MM.1S (cell line): ENCODE results near the gene AGBL1.

ENCODE experiments used
- DNase-seq: peaks from one replicate; pipeline ENCODE4 v3.0.0-alpha.2; 2015
- H2AFZ ChIP-seq: fragments of 300-600 bp; sonication (generic); 2 replicates; pipeline ENCODE4 v1.6.0; 2016; ENCODE audit warnings: antibody characterized with exemption, low read length
- H3F3A ChIP-seq: fragments of 300-600 bp; sonication (generic); 2 replicates; pipeline ENCODE4 v1.6.1; 2016; ENCODE audit warnings: mild to moderate bottlenecking, antibody characterized with exemption, low read length, moderate library complexity, mixed read lengths; ENCODE audit not compliant: insufficient read depth
- H3K27ac ChIP-seq: fragments of 300-600 bp; sonication (generic); 2 replicates; pipeline ENCODE4 v1.5.1; 2016; ENCODE audit warnings: mild to moderate bottlenecking, low read length
- H3K27me3 ChIP-seq: fragments of 300-600 bp; sonication (generic); replicated peaks from 2 replicates; pipeline ENCODE4 v1.6.0; 2016; ENCODE audit warnings: low read length; ENCODE audit not compliant: insufficient read depth
- H3K36me3 ChIP-seq: fragments of 300-600 bp; sonication (generic); replicated peaks from 2 replicates; pipeline ENCODE4 v1.6.1; 2016; ENCODE audit warnings: mild to moderate bottlenecking, low read length, mixed read lengths; ENCODE audit not compliant: insufficient read depth
- H3K4me1 ChIP-seq: fragments of 300-600 bp; sonication (generic); 2 replicates; pipeline ENCODE4 v1.6.1; 2016; ENCODE audit warnings: low read length, mixed read lengths
- H3K4me2 ChIP-seq: fragments of 300-600 bp; sonication (generic); 2 replicates; pipeline ENCODE4 v1.6.0; 2016; ENCODE audit warnings: low read depth, low read length
- H3K4me3 ChIP-seq: fragments of 300-600 bp; sonication (generic); 2 replicates; pipeline ENCODE4 v1.5.1; 2016; ENCODE audit warnings: low read length, mixed read lengths
- H3K79me2 ChIP-seq: fragments of 300-600 bp; sonication (generic); 2 replicates; pipeline ENCODE4 v1.6.1; 2016; ENCODE audit warnings: mixed run types, low read length, mixed read lengths
- H3K9ac ChIP-seq: fragments of 300-600 bp; sonication (generic); 2 replicates; pipeline ENCODE4 v1.6.1; 2016; ENCODE audit warnings: low read length, mixed read lengths
- H3K9me2 ChIP-seq: fragments of 300-600 bp; sonication (generic); replicated peaks from 2 replicates; pipeline ENCODE4 v1.6.1; 2016; ENCODE audit warnings: mild to moderate bottlenecking, low read length, mixed read lengths; ENCODE audit not compliant: insufficient read depth
- H3K9me3 ChIP-seq: fragments of 300-600 bp; sonication (generic); replicated peaks from 2 replicates; pipeline ENCODE4 v1.6.1; 2016; ENCODE audit warnings: mild to moderate bottlenecking, low read length, mixed read lengths; ENCODE audit not compliant: insufficient read depth
- H4K20me1 ChIP-seq: fragments of 300-600 bp; sonication (generic); 2 replicates; pipeline ENCODE4 v1.6.1; 2016; ENCODE audit warnings: mild to moderate bottlenecking, low read length, moderate library complexity, mixed read lengths; ENCODE audit not compliant: insufficient read depth
- EZH2 ChIP-seq: fragments of 300-600 bp; sonication (generic); optimal IDR thresholded peaks from 2 replicates; pipeline ENCODE3; 2017; ENCODE audit warnings: low read depth, mild to moderate bottlenecking, antibody characterized with exemption, low read length, mixed read lengths
- EZH2phosphoT487 ChIP-seq: fragments of 300-600 bp; sonication (generic); IDR thresholded peaks from 2 replicates; pipeline ENCODE4 v1.6.1; 2018; ENCODE audit warnings: antibody characterized with exemption, low read length
- TF ChIP-seq, protein P1 (sequence below): fragments of 300-600 bp; sonication (generic); IDR thresholded peaks from 2 replicates; pipeline ENCODE4 v1.5.1; 2016; ENCODE audit warnings: antibody characterized with exemption, low read length, mixed read lengths

Gene AGBL1

DNA sequence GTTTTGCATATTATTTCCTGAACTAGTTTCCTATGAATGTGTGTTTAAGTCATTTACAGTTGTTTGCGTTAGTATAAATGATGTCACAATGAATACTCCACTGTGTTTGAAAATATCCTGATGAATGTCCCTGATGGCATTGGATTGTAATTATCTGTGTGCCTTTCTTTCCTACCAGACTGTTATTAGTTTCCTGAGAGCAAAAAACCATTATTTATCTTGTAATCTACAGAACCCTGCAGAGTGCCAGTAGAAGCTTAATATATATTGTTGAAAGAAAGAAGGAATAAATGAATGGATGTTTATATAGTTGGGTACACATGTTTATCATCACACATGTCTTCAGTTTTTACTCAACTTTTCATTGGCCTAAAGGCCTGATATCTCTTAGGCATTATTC lies 312.6 kb downstream of the AGBL1 start:
- H3K9ac ChIP-seq, result no peak overlapping the region
- H3K36me3 ChIP-seq, result no peaks in the 10 kb centered on the region
- H3K27ac ChIP-seq, result no peak overlapping the region
- no peak for DNase-seq
- no peak for TF ChIP-seq EZH2phosphoT487
- no peak for TF ChIP-seq EZH2
- TF ChIP-seq, protein P1, sequence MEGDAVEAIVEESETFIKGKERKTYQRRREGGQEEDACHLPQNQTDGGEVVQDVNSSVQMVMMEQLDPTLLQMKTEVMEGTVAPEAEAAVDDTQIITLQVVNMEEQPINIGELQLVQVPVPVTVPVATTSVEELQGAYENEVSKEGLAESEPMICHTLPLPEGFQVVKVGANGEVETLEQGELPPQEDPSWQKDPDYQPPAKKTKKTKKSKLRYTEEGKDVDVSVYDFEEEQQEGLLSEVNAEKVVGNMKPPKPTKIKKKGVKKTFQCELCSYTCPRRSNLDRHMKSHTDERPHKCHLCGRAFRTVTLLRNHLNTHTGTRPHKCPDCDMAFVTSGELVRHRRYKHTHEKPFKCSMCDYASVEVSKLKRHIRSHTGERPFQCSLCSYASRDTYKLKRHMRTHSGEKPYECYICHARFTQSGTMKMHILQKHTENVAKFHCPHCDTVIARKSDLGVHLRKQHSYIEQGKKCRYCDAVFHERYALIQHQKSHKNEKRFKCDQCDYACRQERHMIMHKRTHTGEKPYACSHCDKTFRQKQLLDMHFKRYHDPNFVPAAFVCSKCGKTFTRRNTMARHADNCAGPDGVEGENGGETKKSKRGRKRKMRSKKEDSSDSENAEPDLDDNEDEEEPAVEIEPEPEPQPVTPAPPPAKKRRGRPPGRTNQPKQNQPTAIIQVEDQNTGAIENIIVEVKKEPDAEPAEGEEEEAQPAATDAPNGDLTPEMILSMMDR, result no peak
- no peaks in the 10 kb centered on the region for H3F3A ChIP-seq
- H3K4me3 ChIP-seq, result no peak overlapping the region
- H3K27me3 ChIP-seq, result no peaks in the 10 kb centered on the region
- no peaks in the 10 kb centered on the region for H4K20me1 ChIP-seq
- no peaks in the 10 kb centered on the region for H3K79me2 ChIP-seq
- no peaks in the 10 kb centered on the region for H3K4me1 ChIP-seq
- H3K4me2 ChIP-seq, result no peak overlapping the region
- H3K9me2 ChIP-seq, result no peaks in the 10 kb centered on the region
- H2AFZ ChIP-seq, result no peak overlapping the region
- no peaks in the 10 kb centered on the region for H3K9me3 ChIP-seq

DNA sequence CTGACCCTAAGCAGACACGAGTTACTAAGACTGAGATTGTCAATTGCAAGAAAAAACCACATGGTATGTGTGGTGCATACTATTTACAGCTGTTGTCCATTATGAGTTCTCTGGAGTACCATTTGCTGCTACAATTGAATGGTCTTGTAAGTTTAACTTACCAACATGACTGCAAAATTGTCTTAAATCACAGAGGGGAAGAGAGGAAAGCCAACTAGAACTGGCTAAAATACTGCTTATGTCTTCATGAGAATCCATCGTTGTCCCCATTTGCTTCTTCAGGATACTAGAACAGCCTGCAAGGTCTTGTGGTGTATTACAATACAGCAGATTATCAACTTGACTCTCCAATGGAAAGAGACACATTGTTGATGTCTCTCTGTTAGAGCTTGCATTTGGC lies 313.2 kb downstream of the AGBL1 start:
- Histone ChIP-seq H3K4me1 (no peaks in the 10 kb centered on the region), H3K4me2 (no peak overlapping the region), H3K4me3 (no peak overlapping the region), H3F3A (no peaks in the 10 kb centered on the region), H4K20me1 (no peaks in the 10 kb centered on the region), H3K9me2 (no peaks in the 10 kb centered on the region), H3K27ac (no peak overlapping the region), H3K27me3 (no peaks in the 10 kb centered on the region), H2AFZ (no peak overlapping the region), H3K36me3 (no peaks in the 10 kb centered on the region), H3K9ac (no peak overlapping the region), H3K79me2 (no peaks in the 10 kb centered on the region), H3K9me3 (no peaks in the 10 kb centered on the region)
- no peak for DNase-seq
- no peak for TF ChIP-seq EZH2phosphoT487
- TF ChIP-seq EZH2, result no peak
- TF ChIP-seq, protein P1, result no peak

DNA sequence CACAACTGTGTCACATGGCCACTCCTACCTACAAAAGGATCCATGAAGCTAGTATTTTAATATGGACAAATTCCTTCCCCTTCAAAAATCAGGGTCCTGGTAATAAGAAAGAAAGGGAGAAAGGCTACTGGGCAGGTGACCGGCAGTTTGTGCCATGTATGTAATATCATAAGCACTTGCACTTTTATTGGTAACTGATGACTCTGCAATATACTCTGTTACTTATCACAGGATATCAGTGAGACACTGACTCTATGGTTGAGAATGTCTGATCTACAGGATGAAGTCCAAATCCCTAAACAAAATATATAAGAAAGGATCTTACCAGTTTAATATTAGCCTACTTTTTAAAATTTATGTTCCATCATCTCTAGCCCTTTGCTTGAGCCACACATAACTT lies 315.2 kb downstream of the AGBL1 start:
- Histone ChIP-seq H3K36me3 (no peaks in the 10 kb centered on the region), H3K9me3 (no peaks in the 10 kb centered on the region), H4K20me1 (no peaks in the 10 kb centered on the region), H3K4me3 (no peak overlapping the region), H2AFZ (no peak overlapping the region), H3K27ac (no peak overlapping the region), H3K27me3 (no peaks in the 10 kb centered on the region), H3K79me2 (no peaks in the 10 kb centered on the region), H3K9ac (no peak overlapping the region), H3F3A (no peaks in the 10 kb centered on the region), H3K4me2 (no peak overlapping the region), H3K9me2 (no peaks in the 10 kb centered on the region), H3K4me1 (no peaks in the 10 kb centered on the region)
- TF ChIP-seq EZH2phosphoT487, result no peak
- no peak for TF ChIP-seq EZH2
- TF ChIP-seq, protein P1, result no peak
- no peak for DNase-seq
